ENCODE data around the gene PTPRD.

The PTPRD gene

GRCh38 chr9:8338767-8339510, 2273.9 kb downstream of the PTPRD start:
- Histone ChIP-seq H3K36me3 (ENCODE audit: low read length) (no peaks in the 10 kb centered on the region), H3K9me2 (replicated peaks; ENCODE audit: insufficient read depth, low read length) (no peaks in the 10 kb centered on the region), H3K9ac (ENCODE audit: low read length) (no peak overlapping the region), H3K9me3 (ENCODE audit: insufficient read depth, low read length) (no peaks in the 10 kb centered on the region), H3K79me2 (ENCODE audit: insufficient read depth, low read length) (no peaks in the 10 kb centered on the region), H3K4me3 (ENCODE audit: insufficient read depth, low read length, poor library complexity, severe bottlenecking) (no peak overlapping the region), H3K27ac (ENCODE audit: low read depth, low read length) (no peak overlapping the region), H3K4me2 (ENCODE audit: low read depth, low read length, poor library complexity, severe bottlenecking) (no peak overlapping the region), H2AFZ (ENCODE audit: low read depth, low read length, severe bottlenecking) (no peak overlapping the region), H3K27me3 (ENCODE audit: low read length) (no peaks in the 10 kb centered on the region), H4K20me1 (ENCODE audit: low read depth, low read length) (no peaks in the 10 kb centered on the region), H3F3A (ENCODE audit: insufficient read depth) (no peaks in the 10 kb centered on the region)
- no peak for TF ChIP-seq CTCF (IDR thresholded peaks at IDR 0.05; ENCODE audit: insufficient read depth, low read length, poor library complexity, severe bottlenecking)
- TF ChIP-seq EZH2phosphoT487 (conservative IDR thresholded peaks at IDR 0.05; ENCODE audit: low read length): no peak

- Histone ChIP-seq H3K27me3 (ENCODE audit: low read length) (no peaks in the 10 kb centered on the region), H3K9me2 (replicated peaks; ENCODE audit: insufficient read depth, low read length) (no peaks in the 10 kb centered on the region), H3K4me3 (ENCODE audit: insufficient read depth, low read length, poor library complexity, severe bottlenecking) (no peak overlapping the region), H3K79me2 (ENCODE audit: insufficient read depth, low read length) (no peaks in the 10 kb centered on the region), H3K4me2 (ENCODE audit: low read depth, low read length, poor library complexity, severe bottlenecking) (no peak overlapping the region), H3K36me3 (ENCODE audit: low read length) (no peaks in the 10 kb centered on the region), H3K9ac (ENCODE audit: low read length) (no peak overlapping the region), H4K20me1 (ENCODE audit: low read depth, low read length) (no peaks in the 10 kb centered on the region), H3K27ac (ENCODE audit: low read depth, low read length) (no peak overlapping the region), H2AFZ (ENCODE audit: low read depth, low read length, severe bottlenecking) (no peak overlapping the region), H3F3A (ENCODE audit: insufficient read depth) (no peaks in the 10 kb centered on the region), H3K9me3 (ENCODE audit: insufficient read depth, low read length) (no peaks in the 10 kb centered on the region)
- TF ChIP-seq CTCF (IDR thresholded peaks at IDR 0.05; ENCODE audit: insufficient read depth, low read length, poor library complexity, severe bottlenecking) (no peak), EZH2phosphoT487 (conservative IDR thresholded peaks at IDR 0.05; ENCODE audit: low read length) (no peak)
Observed at GRCh38 chr9:8337834-8338766, 2274.7 kb downstream of the PTPRD start.

- Histone ChIP-seq H3K27me3 (ENCODE audit: low read length) (no peaks in the 10 kb centered on the region), H3K36me3 (ENCODE audit: low read length) (no peaks in the 10 kb centered on the region), H4K20me1 (ENCODE audit: low read depth, low read length) (no peaks in the 10 kb centered on the region), H3K27ac (ENCODE audit: low read depth, low read length) (no peak overlapping the region), H2AFZ (ENCODE audit: low read depth, low read length, severe bottlenecking) (no peak overlapping the region), H3K4me3 (ENCODE audit: insufficient read depth, low read length, poor library complexity, severe bottlenecking) (no peak overlapping the region), H3K4me2 (ENCODE audit: low read depth, low read length, poor library complexity, severe bottlenecking) (no peak overlapping the region), H3K9me2 (replicated peaks; ENCODE audit: insufficient read depth, low read length) (no peaks in the 10 kb centered on the region), H3F3A (ENCODE audit: insufficient read depth) (no peaks in the 10 kb centered on the region), H3K79me2 (ENCODE audit: insufficient read depth, low read length) (no peaks in the 10 kb centered on the region), H3K9ac (ENCODE audit: low read length) (no peak overlapping the region), H3K9me3 (ENCODE audit: insufficient read depth, low read length) (no peaks in the 10 kb centered on the region)
- no peak for TF ChIP-seq EZH2phosphoT487 (conservative IDR thresholded peaks at IDR 0.05; ENCODE audit: low read length)
- no peak for TF ChIP-seq CTCF (IDR thresholded peaks at IDR 0.05; ENCODE audit: insufficient read depth, low read length, poor library complexity, severe bottlenecking)
Observed at GRCh38 chr9:8332871-8333270, 2279.9 kb downstream of the PTPRD start.
